T-helper 2 cell (primary cell): ENCODE data around the gene HAUS6.
A peak's percentile ranks its signal among the peaks of the same experiment; 100 is the strongest.
"Not testable (repeated sequence)": the region's sequence is repeated elsewhere in the genome, so short reads cannot be mapped to it uniquely, and the experiment has no call there.

ENCODE experiments used
- DNase-seq, 5 experiments: peaks; one replicate each; pipeline versions ENCODE4 v3.0.0 to v3.0.0-alpha.2; 2012 to 2022

HAUS6 gene

GRCh38 chr9:19036611-19037010 lies 66.1 kb downstream of the HAUS6 start:
- DNase-seq: no peak

- DNase-seq: no peak
Measured at GRCh38 chr9:19033015-19033414, 69.7 kb downstream of the HAUS6 start, which contains the start of gene SAXO1. Gene SAXO1 (minus strand): TSS chr9:19033209. CDS start chr9:19032908, 301 bp downstream.

- no peak for DNase-seq
Measured at GRCh38 chr9:19032406-19032805, 70.3 kb downstream of the HAUS6 start.

GRCh38 chr9:19030899-19031298 lies 71.8 kb downstream of the HAUS6 start:
- peak in 1 of 5 experiments; percentile 27 for DNase-seq

- DNase-seq: peak in 1 of 5 experiments; percentile 39
Measured at GRCh38 chr9:19028835-19029451, 73.8 kb downstream of the HAUS6 start.

- no peak for DNase-seq
Measured at GRCh38 chr9:19027825-19028224, 74.9 kb downstream of the HAUS6 start.

GRCh38 chr9:19026375-19026774 lies 76.3 kb downstream of the HAUS6 start:
- DNase-seq: no peak

- DNase-seq: no peak
Measured at GRCh38 chr9:19023078-19023477, 79.6 kb downstream of the HAUS6 start.

GRCh38 chr9:19022206-19022605 lies 80.5 kb downstream of the HAUS6 start:
- no peak for DNase-seq

- not testable (repeated sequence) for DNase-seq
Measured at GRCh38 chr9:19021649-19022048, 81.1 kb downstream of the HAUS6 start.

GRCh38 chr9:19020886-19021455 lies 81.7 kb downstream of the HAUS6 start:
- no peak for DNase-seq

- DNase-seq: no peak
Measured at GRCh38 chr9:19018201-19018600, 84.5 kb downstream of the HAUS6 start.

- no peak for DNase-seq
Measured at GRCh38 chr9:19009391-19009965, 93.2 kb downstream of the HAUS6 start.
